ENCODE results near the gene KCNE4. TPM values are rescaled to one million over a fixed set of nuclear protein-coding genes. Genes with fewer than 3 reads are reported as not detected.

KCNE4 gene
- total and polyA plus RNA-seq, 2 experiments from 2014 or later: not detected

DNA sequence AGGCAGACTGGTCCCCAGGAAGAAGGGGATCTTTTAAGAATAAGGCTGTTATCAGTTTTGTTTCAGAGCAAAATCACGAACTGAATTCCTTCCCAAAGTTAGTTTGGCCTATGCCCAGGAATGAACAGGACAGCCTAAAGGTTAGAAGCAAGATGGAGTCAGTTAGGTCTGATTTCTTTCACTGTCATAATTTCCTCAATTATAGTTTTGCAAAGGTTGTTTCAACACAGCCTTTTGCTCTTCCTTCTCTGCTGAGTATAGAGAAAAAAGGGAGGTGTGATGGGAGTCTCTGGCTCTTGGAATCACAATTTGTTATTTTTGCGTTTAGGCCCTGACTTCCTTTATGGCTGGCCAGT is 14.6 kb upstream of the KCNE4 start:
- no peak overlapping the region for H3K4me3 Mint-ChIP-seq
- H3K9me2 ChIP-seq (ENCODE audit: insufficient read depth): peaks cover 16% of the 10 kb centered on the region
- peaks cover 39% of the 10 kb centered on the region for H3K36me3 Mint-ChIP-seq (ENCODE audit: low read depth)
- no peak overlapping the region for H3K4me2 ChIP-seq
- no peak for ATAC-seq
- H3K27ac Mint-ChIP-seq: 0 out of 2 replicates have a peak overlapping the region, but pooled peaks have one; percentile 72
- no peaks in the 10 kb centered on the region for H3K79me2 ChIP-seq (replicated peaks; ENCODE audit: insufficient read depth)
- no peak overlapping the region for H2AFZ ChIP-seq
- no peaks in the 10 kb centered on the region for H3K27me3 ChIP-seq (ENCODE audit: insufficient read depth)
- peaks cover 26% of the 10 kb centered on the region for H3K9me3 Mint-ChIP-seq
- H3K4me1 ChIP-seq (ENCODE audit: insufficient read depth): peaks cover 32% of the 10 kb centered on the region
- no peaks in the 10 kb centered on the region for H3F3A ChIP-seq (replicated peaks; ENCODE audit: low read depth)
- no peak overlapping the region for H3K27ac ChIP-seq (ENCODE audit: low read depth)
- no peak for DNase-seq (ENCODE audit: low spot score)
- H3K27me3 Mint-ChIP-seq (ENCODE audit: insufficient read depth, low read depth, poor library complexity): peaks cover 8% of the 10 kb centered on the region
- no peak for TF ChIP-seq ZNF331 (CRISPR knock-in tag; IDR thresholded peaks at IDR 0.05; ENCODE audit: low read depth)
- TF ChIP-seq, protein P1, sequence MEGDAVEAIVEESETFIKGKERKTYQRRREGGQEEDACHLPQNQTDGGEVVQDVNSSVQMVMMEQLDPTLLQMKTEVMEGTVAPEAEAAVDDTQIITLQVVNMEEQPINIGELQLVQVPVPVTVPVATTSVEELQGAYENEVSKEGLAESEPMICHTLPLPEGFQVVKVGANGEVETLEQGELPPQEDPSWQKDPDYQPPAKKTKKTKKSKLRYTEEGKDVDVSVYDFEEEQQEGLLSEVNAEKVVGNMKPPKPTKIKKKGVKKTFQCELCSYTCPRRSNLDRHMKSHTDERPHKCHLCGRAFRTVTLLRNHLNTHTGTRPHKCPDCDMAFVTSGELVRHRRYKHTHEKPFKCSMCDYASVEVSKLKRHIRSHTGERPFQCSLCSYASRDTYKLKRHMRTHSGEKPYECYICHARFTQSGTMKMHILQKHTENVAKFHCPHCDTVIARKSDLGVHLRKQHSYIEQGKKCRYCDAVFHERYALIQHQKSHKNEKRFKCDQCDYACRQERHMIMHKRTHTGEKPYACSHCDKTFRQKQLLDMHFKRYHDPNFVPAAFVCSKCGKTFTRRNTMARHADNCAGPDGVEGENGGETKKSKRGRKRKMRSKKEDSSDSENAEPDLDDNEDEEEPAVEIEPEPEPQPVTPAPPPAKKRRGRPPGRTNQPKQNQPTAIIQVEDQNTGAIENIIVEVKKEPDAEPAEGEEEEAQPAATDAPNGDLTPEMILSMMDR (conservative IDR thresholded peaks at IDR 0.05; ENCODE audit: low read depth in 2 of 2): no peak
- no peak for TF ChIP-seq EZH2 (IDR thresholded peaks at IDR 0.05; ENCODE audit: low read depth, unreplicated experiment)
- TF ChIP-seq JUNB (IDR thresholded peaks at IDR 0.05; ENCODE audit: unreplicated experiment): no peak
- no peak for TF ChIP-seq ZNF114 (CRISPR knock-in tag; IDR thresholded peaks at IDR 0.05)
- no peak for TF ChIP-seq NANOG (IDR thresholded peaks at IDR 0.05; ENCODE audit: borderline replicate concordance)
- no peak for TF ChIP-seq STAT1 (IDR thresholded peaks at IDR 0.05; ENCODE audit: unreplicated experiment)
- no peak for TF ChIP-seq CREB1 (CRISPR knock-in tag; IDR thresholded peaks at IDR 0.05; ENCODE audit: low read depth)
- no peak for TF ChIP-seq POLR2AphosphoS5 (IDR thresholded peaks at IDR 0.05; ENCODE audit: low read depth)
- TF ChIP-seq, protein P2, sequence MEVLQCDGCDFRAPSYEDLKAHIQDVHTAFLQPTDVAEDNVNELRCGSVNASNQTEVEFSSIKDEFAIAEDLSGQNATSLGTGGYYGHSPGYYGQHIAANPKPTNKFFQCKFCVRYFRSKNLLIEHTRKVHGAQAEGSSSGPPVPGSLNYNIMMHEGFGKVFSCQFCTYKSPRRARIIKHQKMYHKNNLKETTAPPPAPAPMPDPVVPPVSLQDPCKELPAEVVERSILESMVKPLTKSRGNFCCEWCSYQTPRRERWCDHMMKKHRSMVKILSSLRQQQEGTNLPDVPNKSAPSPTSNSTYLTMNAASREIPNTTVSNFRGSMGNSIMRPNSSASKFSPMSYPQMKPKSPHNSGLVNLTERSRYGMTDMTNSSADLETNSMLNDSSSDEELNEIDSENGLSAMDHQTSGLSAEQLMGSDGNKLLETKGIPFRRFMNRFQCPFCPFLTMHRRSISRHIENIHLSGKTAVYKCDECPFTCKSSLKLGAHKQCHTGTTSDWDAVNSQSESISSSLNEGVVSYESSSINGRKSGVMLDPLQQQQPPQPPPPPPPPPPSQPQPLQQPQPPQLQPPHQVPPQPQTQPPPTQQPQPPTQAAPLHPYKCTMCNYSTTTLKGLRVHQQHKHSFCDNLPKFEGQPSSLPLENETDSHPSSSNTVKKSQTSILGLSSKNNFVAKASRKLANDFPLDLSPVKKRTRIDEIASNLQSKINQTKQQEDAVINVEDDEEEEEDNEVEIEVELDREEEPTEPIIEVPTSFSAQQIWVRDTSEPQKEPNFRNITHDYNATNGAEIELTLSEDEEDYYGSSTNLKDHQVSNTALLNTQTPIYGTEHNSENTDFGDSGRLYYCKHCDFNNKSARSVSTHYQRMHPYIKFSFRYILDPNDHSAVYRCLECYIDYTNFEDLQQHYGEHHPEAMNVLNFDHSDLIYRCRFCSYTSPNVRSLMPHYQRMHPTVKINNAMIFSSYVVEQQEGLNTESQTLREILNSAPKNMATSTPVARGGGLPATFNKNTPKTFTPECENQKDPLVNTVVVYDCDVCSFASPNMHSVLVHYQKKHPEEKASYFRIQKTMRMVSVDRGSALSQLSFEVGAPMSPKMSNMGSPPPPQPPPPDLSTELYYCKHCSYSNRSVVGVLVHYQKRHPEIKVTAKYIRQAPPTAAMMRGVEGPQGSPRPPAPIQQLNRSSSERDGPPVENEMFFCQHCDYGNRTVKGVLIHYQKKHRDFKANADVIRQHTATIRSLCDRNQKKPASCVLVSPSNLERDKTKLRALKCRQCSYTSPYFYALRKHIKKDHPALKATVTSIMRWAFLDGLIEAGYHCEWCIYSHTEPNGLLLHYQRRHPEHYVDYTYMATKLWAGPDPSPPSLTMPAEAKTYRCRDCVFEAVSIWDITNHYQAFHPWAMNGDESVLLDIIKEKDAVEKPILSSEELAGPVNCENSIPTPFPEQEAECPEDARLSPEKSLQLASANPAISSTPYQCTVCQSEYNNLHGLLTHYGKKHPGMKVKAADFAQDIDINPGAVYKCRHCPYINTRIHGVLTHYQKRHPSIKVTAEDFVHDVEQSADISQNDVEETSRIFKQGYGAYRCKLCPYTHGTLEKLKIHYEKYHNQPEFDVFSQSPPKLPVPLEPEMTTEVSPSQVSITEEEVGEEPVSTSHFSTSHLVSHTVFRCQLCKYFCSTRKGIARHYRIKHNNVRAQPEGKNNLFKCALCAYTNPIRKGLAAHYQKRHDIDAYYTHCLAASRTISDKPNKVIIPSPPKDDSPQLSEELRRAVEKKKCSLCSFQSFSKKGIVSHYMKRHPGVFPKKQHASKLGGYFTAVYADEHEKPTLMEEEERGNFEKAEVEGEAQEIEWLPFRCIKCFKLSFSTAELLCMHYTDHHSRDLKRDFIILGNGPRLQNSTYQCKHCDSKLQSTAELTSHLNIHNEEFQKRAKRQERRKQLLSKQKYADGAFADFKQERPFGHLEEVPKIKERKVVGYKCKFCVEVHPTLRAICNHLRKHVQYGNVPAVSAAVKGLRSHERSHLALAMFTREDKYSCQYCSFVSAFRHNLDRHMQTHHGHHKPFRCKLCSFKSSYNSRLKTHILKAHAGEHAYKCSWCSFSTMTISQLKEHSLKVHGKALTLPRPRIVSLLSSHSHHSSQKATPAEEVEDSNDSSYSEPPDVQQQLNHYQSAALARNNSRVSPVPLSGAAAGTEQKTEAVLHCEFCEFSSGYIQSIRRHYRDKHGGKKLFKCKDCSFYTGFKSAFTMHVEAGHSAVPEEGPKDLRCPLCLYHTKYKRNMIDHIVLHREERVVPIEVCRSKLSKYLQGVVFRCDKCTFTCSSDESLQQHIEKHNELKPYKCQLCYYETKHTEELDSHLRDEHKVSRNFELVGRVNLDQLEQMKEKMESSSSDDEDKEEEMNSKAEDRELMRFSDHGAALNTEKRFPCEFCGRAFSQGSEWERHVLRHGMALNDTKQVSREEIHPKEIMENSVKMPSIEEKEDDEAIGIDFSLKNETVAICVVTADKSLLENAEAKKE (CRISPR knock-in tag; IDR thresholded peaks at IDR 0.05): no peak
- TF ChIP-seq, protein P3, sequence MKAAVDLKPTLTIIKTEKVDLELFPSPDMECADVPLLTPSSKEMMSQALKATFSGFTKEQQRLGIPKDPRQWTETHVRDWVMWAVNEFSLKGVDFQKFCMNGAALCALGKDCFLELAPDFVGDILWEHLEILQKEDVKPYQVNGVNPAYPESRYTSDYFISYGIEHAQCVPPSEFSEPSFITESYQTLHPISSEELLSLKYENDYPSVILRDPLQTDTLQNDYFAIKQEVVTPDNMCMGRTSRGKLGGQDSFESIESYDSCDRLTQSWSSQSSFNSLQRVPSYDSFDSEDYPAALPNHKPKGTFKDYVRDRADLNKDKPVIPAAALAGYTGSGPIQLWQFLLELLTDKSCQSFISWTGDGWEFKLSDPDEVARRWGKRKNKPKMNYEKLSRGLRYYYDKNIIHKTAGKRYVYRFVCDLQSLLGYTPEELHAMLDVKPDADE (IDR thresholded peaks at IDR 0.05): no peak
- TF ChIP-seq, protein P4, sequence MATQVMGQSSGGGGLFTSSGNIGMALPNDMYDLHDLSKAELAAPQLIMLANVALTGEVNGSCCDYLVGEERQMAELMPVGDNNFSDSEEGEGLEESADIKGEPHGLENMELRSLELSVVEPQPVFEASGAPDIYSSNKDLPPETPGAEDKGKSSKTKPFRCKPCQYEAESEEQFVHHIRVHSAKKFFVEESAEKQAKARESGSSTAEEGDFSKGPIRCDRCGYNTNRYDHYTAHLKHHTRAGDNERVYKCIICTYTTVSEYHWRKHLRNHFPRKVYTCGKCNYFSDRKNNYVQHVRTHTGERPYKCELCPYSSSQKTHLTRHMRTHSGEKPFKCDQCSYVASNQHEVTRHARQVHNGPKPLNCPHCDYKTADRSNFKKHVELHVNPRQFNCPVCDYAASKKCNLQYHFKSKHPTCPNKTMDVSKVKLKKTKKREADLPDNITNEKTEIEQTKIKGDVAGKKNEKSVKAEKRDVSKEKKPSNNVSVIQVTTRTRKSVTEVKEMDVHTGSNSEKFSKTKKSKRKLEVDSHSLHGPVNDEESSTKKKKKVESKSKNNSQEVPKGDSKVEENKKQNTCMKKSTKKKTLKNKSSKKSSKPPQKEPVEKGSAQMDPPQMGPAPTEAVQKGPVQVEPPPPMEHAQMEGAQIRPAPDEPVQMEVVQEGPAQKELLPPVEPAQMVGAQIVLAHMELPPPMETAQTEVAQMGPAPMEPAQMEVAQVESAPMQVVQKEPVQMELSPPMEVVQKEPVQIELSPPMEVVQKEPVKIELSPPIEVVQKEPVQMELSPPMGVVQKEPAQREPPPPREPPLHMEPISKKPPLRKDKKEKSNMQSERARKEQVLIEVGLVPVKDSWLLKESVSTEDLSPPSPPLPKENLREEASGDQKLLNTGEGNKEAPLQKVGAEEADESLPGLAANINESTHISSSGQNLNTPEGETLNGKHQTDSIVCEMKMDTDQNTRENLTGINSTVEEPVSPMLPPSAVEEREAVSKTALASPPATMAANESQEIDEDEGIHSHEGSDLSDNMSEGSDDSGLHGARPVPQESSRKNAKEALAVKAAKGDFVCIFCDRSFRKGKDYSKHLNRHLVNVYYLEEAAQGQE (IDR thresholded peaks at IDR 0.05; ENCODE audit: unreplicated experiment): no peak
- no peak overlapping the region for H3K4me3 ChIP-seq
- H4K20me1 ChIP-seq (replicated peaks; ENCODE audit: insufficient read depth): no peaks in the 10 kb centered on the region
- peaks cover 5% of the 10 kb centered on the region; the same call in 1 of the 2 replicates for H3K36me3 ChIP-seq (ENCODE audit: insufficient read depth)
- peaks cover 54% of the 10 kb centered on the region for H3K4me1 Mint-ChIP-seq

Data from GM23338 (cell line).